DND-41 (cell line): Measurements from ENCODE around the gene EIF4E3.
A peak's percentile ranks its signal among the peaks of the same experiment; 100 is the strongest.

ENCODE experiments used
- ATAC-seq: fragments of 200-7000 bp; cut with Tn5 transposase; 3 replicates; pipeline ENCODE4 v1.9.1; 2021; ENCODE audit warnings: low read depth; ENCODE audit not compliant: insufficient read depth
- DNase-seq: peaks from one replicate; pipeline ENCODE4 v3.0.0-alpha.2; 2020
- H2AFZ ChIP-seq: 2 replicates; pipeline ENCODE4 v1.6.0; 2012; ENCODE audit warnings: low read depth, low read length
- H3K27ac ChIP-seq: 2 replicates; pipeline ENCODE4 v1.5.1; 2012; ENCODE audit warnings: low read length, inconsistent platforms
- H3K27me3 ChIP-seq: fragments of 200-600 bp; sonication (generic); 2 replicates; pipeline ENCODE4 v1.6.0; 2012; ENCODE audit warnings: low read length, mild to moderate bottlenecking, inconsistent platforms; ENCODE audit not compliant: insufficient read depth, poor library complexity
- H3K36me3 ChIP-seq: 2 replicates; pipeline ENCODE4 v1.5.1; 2012; ENCODE audit warnings: low read length, inconsistent platforms; ENCODE audit not compliant: insufficient read depth
- H3K4me1 ChIP-seq: 2 replicates; pipeline ENCODE4 v1.5.1; 2012; ENCODE audit warnings: mild to moderate bottlenecking, low read length; ENCODE audit not compliant: insufficient read depth
- H3K4me2 ChIP-seq: 2 replicates; pipeline ENCODE4 v1.6.0; 2012; ENCODE audit warnings: mild to moderate bottlenecking, moderate library complexity, low read length, inconsistent platforms; ENCODE audit not compliant: insufficient read depth
- H3K4me3 ChIP-seq, 2 experiments: fragments of 200-600 bp in 1 of 2; shearing (Covaris generic) in 1 of 2; 2 replicates each; pipeline ENCODE4 v1.5.1; 2012 to 2016; ENCODE audit warnings: inconsistent platforms in 2 of 2, low read length in 2 of 2, mild to moderate bottlenecking in 2 of 2, low read depth in 1 of 2, moderate library complexity in 1 of 2
- H3K79me2 ChIP-seq: 2 replicates; pipeline ENCODE4 v1.6.0; 2012; ENCODE audit warnings: low read length, inconsistent platforms; ENCODE audit not compliant: insufficient read depth
- H3K9ac ChIP-seq: 2 replicates; pipeline ENCODE4 v1.6.0; 2012; ENCODE audit warnings: low read depth, mild to moderate bottlenecking, inconsistent platforms, low read length, moderate library complexity
- H3K9me3 ChIP-seq: 2 replicates; pipeline ENCODE4 v1.5.1; 2012; ENCODE audit warnings: low read length, moderate library complexity, mild to moderate bottlenecking, inconsistent platforms; ENCODE audit not compliant: insufficient read depth, severe bottlenecking
- H4K20me1 ChIP-seq: 2 replicates; pipeline ENCODE4 v1.6.0; 2012; ENCODE audit warnings: low read length; ENCODE audit not compliant: insufficient read depth
- CTCF ChIP-seq: IDR thresholded peaks from 2 replicates; pipeline ENCODE4 v1.5.1; 2012; ENCODE audit warnings: borderline replicate concordance, low read length, moderate library complexity, mild to moderate bottlenecking; ENCODE audit not compliant: poor library complexity, severe bottlenecking; ENCODE audit errors: extremely low read depth
- EZH2 ChIP-seq: IDR thresholded peaks from 3 replicates; pipeline ENCODE4 v1.6.1; 2012; ENCODE audit warnings: borderline replicate concordance, low read depth, mild to moderate bottlenecking, moderate library complexity, low read length, inconsistent platforms; ENCODE audit not compliant: severe bottlenecking

EIF4E3 gene

GRCh38 chr3:71672807-71673206 is 52.4 kb downstream of the EIF4E3 start:
- Histone ChIP-seq H3K27ac (no peak overlapping the region), H3K4me2 (no peak overlapping the region), H3K9me3 (no peaks in the 10 kb centered on the region), H3K9ac (no peak overlapping the region), H2AFZ (no peak overlapping the region), H4K20me1 (no peaks in the 10 kb centered on the region), H3K79me2 (no peaks in the 10 kb centered on the region), H3K4me1 (no peaks in the 10 kb centered on the region), H3K36me3 (no peaks in the 10 kb centered on the region), H3K27me3 (peaks cover 2% of the 10 kb centered on the region), H3K4me3 (no peak overlapping the region)
- DNase-seq, result no peak
- TF ChIP-seq CTCF, result no peak
- TF ChIP-seq EZH2, result no peak
- ATAC-seq, result no peak

- no peak for DNase-seq
- no peaks in the 10 kb centered on the region for H3K4me1 ChIP-seq
Measured at GRCh38 chr3:71672340-71672739, 52.9 kb downstream of the EIF4E3 start.

GRCh38 chr3:71671216-71671845 is 53.9 kb downstream of the EIF4E3 start:
- Histone ChIP-seq H3K27me3 (no peaks in the 10 kb centered on the region), H3K4me3 (no peak overlapping the region), H3K4me2 (no peak overlapping the region), H4K20me1 (no peaks in the 10 kb centered on the region), H3K79me2 (no peaks in the 10 kb centered on the region), H3K4me1 (no peaks in the 10 kb centered on the region), H3K36me3 (no peaks in the 10 kb centered on the region), H3K27ac (no peak overlapping the region), H3K9me3 (no peaks in the 10 kb centered on the region), H2AFZ (no peak overlapping the region), H3K9ac (no peak overlapping the region)
- no peak for TF ChIP-seq CTCF
- ATAC-seq (no peak), DNase-seq (no peak)

More at GRCh38 chr3:71672340-71672739, 52.9 kb downstream of the EIF4E3 start:
- no peak overlapping the region for H3K4me2 ChIP-seq
- H3K4me3 ChIP-seq, result no peak overlapping the region
- H2AFZ ChIP-seq, result no peak overlapping the region
- no peak for ATAC-seq
- H3K27me3 ChIP-seq, result no peaks in the 10 kb centered on the region
- no peak overlapping the region for H3K27ac ChIP-seq
- no peaks in the 10 kb centered on the region for H3K79me2 ChIP-seq
- H3K36me3 ChIP-seq, result no peaks in the 10 kb centered on the region
- H3K9ac ChIP-seq, result no peak overlapping the region
- TF ChIP-seq CTCF (no peak), EZH2 (no peak)
- H4K20me1 ChIP-seq, result no peaks in the 10 kb centered on the region
- H3K9me3 ChIP-seq, result no peaks in the 10 kb centered on the region

- DNase-seq, result peak; percentile 42
- ATAC-seq, result peak; percentile 70
- Histone ChIP-seq H3K27me3 (no peaks in the 10 kb centered on the region), H3K9ac (no peak overlapping the region), H2AFZ (no peak overlapping the region), H3K36me3 (no peaks in the 10 kb centered on the region), H3K4me3 (no peak overlapping the region), H3K79me2 (no peaks in the 10 kb centered on the region), H3K27ac (peak overlapping the region; percentile 28), H4K20me1 (no peaks in the 10 kb centered on the region), H3K9me3 (no peaks in the 10 kb centered on the region), H3K4me2 (peak overlapping the region; percentile 42; the same call in 1 of the 2 replicates), H3K4me1 (peaks cover 51% of the 10 kb centered on the region)
- TF ChIP-seq EZH2 (no peak), CTCF (no peak)
Measured at GRCh38 chr3:71662568-71662967, 62.6 kb downstream of the EIF4E3 start.
